H1 (cell line): ENCODE data around the gene RTEL1. TPM values are rescaled to one million over a fixed set of nuclear protein-coding genes. Genes with fewer than 3 reads are reported as not detected.

Source experiments
- SUZ12 ChIP-seq: fragments of 200-600 bp; sonication (generic); IDR thresholded peaks from 2 replicates; pipeline ENCODE4 v1.6.1; 2012; ENCODE audit warnings: mild to moderate bottlenecking, inconsistent platforms, low read length, moderate library complexity, mixed read lengths
- polyA plus RNA-seq, 7 experiments: library from polyadenylated mRNA; depleted of rRNA in 3 of 7; stranded (reverse) in 5 of 7; unstranded in 2 of 7; fragments of >200 nt in 5 of 7; fragments of 200-250 nt in 2 of 7; gene quantifications; 1 replicate in 5 of 7; 2 replicates in 1 of 7; 4 replicates in 1 of 7; pipeline versions ENCODE4 v1.2.1 to v1.2.3, GENCODE V29; 2011 to 2013; ENCODE audit warnings: missing spikeins in 2 of 7, mixed read lengths in 2 of 7
- total RNA-seq: library from RNA; stranded (reverse); fragmentation: NEBNext Ultra II Directional; extraction: Animal tissue kit (Norgen Biotek cat#: 25700); gene quantifications from 2 replicates; pipeline ENCODE4 v1.2.1, GENCODE V29; 2021

Gene RTEL1
- total and polyA plus RNA-seq, 2 of the 8 experiments (the other 6 are each of a cell fraction or from before 2014, with no cell fraction given): 16.2 to 37.1 TPM

DNA sequence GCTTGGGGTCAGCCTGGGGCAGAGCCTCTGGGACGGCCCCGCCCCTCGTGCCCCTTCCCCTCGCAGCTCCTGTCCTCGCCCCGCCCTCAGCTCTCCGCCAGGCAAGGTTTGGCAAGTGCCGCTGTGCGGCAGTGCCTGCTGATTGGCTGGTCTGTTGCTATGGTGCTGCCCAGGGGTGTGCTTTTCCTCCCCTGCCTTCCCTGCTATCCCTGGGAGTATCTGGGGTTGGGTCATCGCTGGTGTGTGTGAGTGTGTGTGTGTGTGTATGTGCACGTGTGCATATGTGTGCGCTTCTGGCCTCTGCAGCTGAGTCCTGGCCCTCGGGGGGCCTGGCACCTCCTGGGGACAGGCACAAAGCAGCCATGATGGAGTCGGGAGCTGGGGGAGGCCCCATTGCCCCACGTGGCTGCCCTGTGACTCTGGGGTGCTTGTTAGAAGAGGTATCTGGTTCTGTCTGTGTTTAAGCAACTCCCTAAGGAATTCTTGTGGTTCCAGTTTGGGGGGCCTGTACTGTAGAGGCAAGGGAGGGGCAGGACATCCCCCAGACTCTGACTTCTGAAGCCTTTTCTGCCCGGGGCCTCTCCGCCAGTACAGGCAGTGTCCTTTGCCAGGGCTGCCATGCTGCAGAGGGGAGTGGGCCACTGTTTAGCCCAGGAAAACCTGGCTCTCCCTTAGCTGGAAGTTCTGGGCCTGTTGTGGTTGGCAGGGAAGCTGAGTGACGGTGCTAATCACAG lies 6.9 kb downstream of the RTEL1 start (continued):
- TF ChIP-seq SUZ12: no peak
